H1 (cell line): ENCODE measurements around the gene NUMB. TPM values are rescaled to one million over a fixed set of nuclear protein-coding genes. Genes with fewer than 3 reads are reported as not detected.

ENCODE experiments used
- CEBPB ChIP-seq: IDR thresholded peaks from 2 replicates; pipeline ENCODE4 v1.6.1; 2012; ENCODE audit warnings: low read depth, low read length
- CHD2 ChIP-seq: IDR thresholded peaks from 2 replicates; pipeline ENCODE4 v1.6.1; 2012; ENCODE audit warnings: low read length, improper control_type of control experiment
- CHD7 ChIP-seq: fragments of 300-600 bp; sonication (generic); IDR thresholded peaks from 2 replicates; pipeline ENCODE4 v1.7.1; 2012; ENCODE audit warnings: low read length, moderate library complexity, mild to moderate bottlenecking, inconsistent platforms; ENCODE audit not compliant: insufficient replicate concordance
- EP300 ChIP-seq, 2 experiments: IDR thresholded peaks; 1 replicate in 1 of 2; 2 replicates in 1 of 2; pipeline ENCODE4 v1.6.1; 2011 to 2012; ENCODE audit warnings: low read depth in 2 of 2, low read length in 2 of 2, mild to moderate bottlenecking in 2 of 2, borderline replicate concordance in 1 of 2, inconsistent platforms in 1 of 2, moderate library complexity in 1 of 2
- EZH2 ChIP-seq: fragments of 200-600 bp; sonication (generic); IDR thresholded peaks from 2 replicates; pipeline ENCODE4 v1.7.1; 2012; ENCODE audit warnings: low read depth, mild to moderate bottlenecking, moderate library complexity, low read length, inconsistent platforms; ENCODE audit not compliant: severe bottlenecking
- GABPA ChIP-seq: IDR thresholded peaks from 2 replicates; pipeline ENCODE4 v1.6.1; 2011; ENCODE audit warnings: mild to moderate bottlenecking, low read length, moderate library complexity, borderline replicate concordance; ENCODE audit not compliant: insufficient read depth
- KDM5A ChIP-seq: fragments of 200-600 bp; IDR thresholded peaks from 2 replicates; pipeline ENCODE4 v1.7.1; 2012; ENCODE audit warnings: mild to moderate bottlenecking, low read length, inconsistent platforms, mixed read lengths
- MAFK ChIP-seq: IDR thresholded peaks from 2 replicates; pipeline ENCODE4 v1.6.1; 2012; ENCODE audit warnings: low read depth, mild to moderate bottlenecking, improper control_type of control experiment, low read length
- PHF8 ChIP-seq: fragments of 200-600 bp; sonication (generic); conservative IDR thresholded peaks from 2 replicates; pipeline ENCODE4 v1.7.1; 2012; ENCODE audit warnings: low read depth, mild to moderate bottlenecking, inconsistent platforms, low read length, moderate library complexity
- SIX5 ChIP-seq: IDR thresholded peaks from 2 replicates; pipeline ENCODE4 v1.6.1; 2011; ENCODE audit warnings: mild to moderate bottlenecking, low read depth, low read length
- SP2 ChIP-seq: IDR thresholded peaks from 2 replicates; pipeline ENCODE4 v1.6.1; 2012; ENCODE audit warnings: mild to moderate bottlenecking, low read length, inconsistent platforms
- TCF12 ChIP-seq: IDR thresholded peaks from 2 replicates; pipeline ENCODE4 v1.6.1; 2011; ENCODE audit warnings: low read depth, mild to moderate bottlenecking, low read length
- TEAD4 ChIP-seq: IDR thresholded peaks from 2 replicates; pipeline ENCODE4 v1.6.1; 2012; ENCODE audit warnings: low read depth, low read length, inconsistent platforms, mixed read lengths
- polyA plus RNA-seq, 7 experiments: library from polyadenylated mRNA; depleted of rRNA in 3 of 7; stranded (reverse) in 5 of 7; unstranded in 2 of 7; fragments of >200 nt in 5 of 7; fragments of 200-250 nt in 2 of 7; gene quantifications; 1 replicate in 5 of 7; 2 replicates in 1 of 7; 4 replicates in 1 of 7; pipeline versions ENCODE4 v1.2.1 to v1.2.3, GENCODE V29; 2011 to 2013; ENCODE audit warnings: missing spikeins in 2 of 7, mixed read lengths in 2 of 7
- total RNA-seq: library from RNA; stranded (reverse); fragmentation: NEBNext Ultra II Directional; extraction: Animal tissue kit (Norgen Biotek cat#: 25700); gene quantifications from 2 replicates; pipeline ENCODE4 v1.2.1, GENCODE V29; 2021

The NUMB gene
- total and polyA plus RNA-seq, 2 of the 8 experiments (the other 6 are each of a cell fraction or from before 2014, with no cell fraction given): 54.3 to 78.1 TPM

DNA sequence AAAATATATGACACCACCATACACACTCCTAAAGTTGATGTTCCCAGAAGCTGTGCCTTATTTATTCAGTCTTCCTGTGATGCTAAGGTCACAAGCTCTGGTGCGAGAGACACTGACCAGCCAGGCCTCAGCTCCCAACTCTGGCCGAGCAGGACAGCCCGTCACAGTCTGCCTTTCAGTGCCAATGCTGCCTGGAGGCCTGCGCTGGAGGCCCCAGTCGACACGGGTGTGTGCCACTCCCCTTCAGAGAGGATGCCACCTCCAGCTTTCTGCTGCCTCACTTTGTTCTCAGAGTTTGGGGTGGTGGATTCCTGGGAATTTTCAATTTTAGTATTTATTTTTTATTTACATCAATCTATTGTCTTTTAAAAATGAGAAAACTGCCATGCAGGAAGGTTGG is 228.3 kb downstream of the NUMB start (continued):
- TF ChIP-seq CHD7 (no peak), TEAD4 (no peak), PHF8 (no peak), EZH2 (no peak), KDM5A (no peak), CEBPB (no peak), MAFK (no peak), TCF12 (no peak), CHD2 (no peak), SIX5 (no peak), SP2 (no peak), GABPA (no peak), EP300 (IDR thresholded peaks at IDR 0.05; ENCODE audit: borderline replicate concordance in 1 of 2, low read depth in 2 of 2, low read length in 2 of 2) (no peak)
